AG10803 (cell line): Measurements from ENCODE around the gene PMAIP1.
A peak's percentile ranks its signal among the peaks of the same experiment; 100 is the strongest.

Source experiments
- DNase-seq: peaks from one replicate; pipeline ENCODE4 v3.0.0; 2010; ENCODE audit warnings: low read depth
- H3K4me3 ChIP-seq: 2 replicates; pipeline ENCODE4 v1.5.1; 2011; ENCODE audit warnings: mild to moderate bottlenecking, low read length, control low read depth
- CTCF ChIP-seq: conservative IDR thresholded peaks from 2 replicates; pipeline ENCODE4 v1.5.1; 2011; ENCODE audit warnings: mild to moderate bottlenecking, low read length, control low read depth, inconsistent platforms

Gene PMAIP1

GRCh38 chr18:59942601-59943000 lies 42.8 kb downstream of the PMAIP1 start:
- no peak overlapping the region for H3K4me3 ChIP-seq
- no peak for TF ChIP-seq CTCF
- DNase-seq, result no peak

- no peak overlapping the region for H3K4me3 ChIP-seq
- no peak for DNase-seq
- TF ChIP-seq CTCF, result no peak
These were observed 45.7 kb downstream of the PMAIP1 start for GRCh38 chr18:59945544-59945943.

- peak; percentile 13 for DNase-seq
- H3K4me3 ChIP-seq, result no peak overlapping the region
- no peak for TF ChIP-seq CTCF
These were observed 50.6 kb downstream of the PMAIP1 start for GRCh38 chr18:59950215-59950944.

- no peak for DNase-seq
- H3K4me3 ChIP-seq, result no peak overlapping the region
- no peak for TF ChIP-seq CTCF
These were observed 51.8 kb downstream of the PMAIP1 start for GRCh38 chr18:59951591-59951990.

- no peak overlapping the region for H3K4me3 ChIP-seq
- no peak for DNase-seq
- TF ChIP-seq CTCF, result no peak
These were observed 52.6 kb downstream of the PMAIP1 start for GRCh38 chr18:59952283-59953007.
